ENCODE data around the gene ARHGEF26. TPM values are rescaled to one million over a fixed set of nuclear protein-coding genes. Genes with fewer than 3 reads are reported as not detected.

ARHGEF26 gene
- total and polyA plus RNA-seq, 12 donors: 0.74 to 2.3 (median 1.1) TPM

- ATAC-seq: no peak
- 71 to 85% methylated on average over 4 of the region's 4 CpGs for WGBS, 2 donors
- DNase-seq: no peak
Measured at GRCh38 chr3:154105218-154105975, 15.8 kb upstream of the ARHGEF26 start.

GRCh38 chr3:154111365-154111935, 9.7 kb upstream of the ARHGEF26 start:
- Histone ChIP-seq H3K9me3 (no peaks in the 10 kb centered on the region), H3K36me3 (no peaks in the 10 kb centered on the region), H3K4me3 (no peak overlapping the region), H3K4me1 (no peaks in the 10 kb centered on the region), H3K27ac (no peak overlapping the region), H3K27me3 (peaks cover 0 to 4% (median 0%) of the 10 kb centered on the region in 7 donors)
- no peak for DNase-seq
- WGBS, 2 donors: 73 to 81% methylated on average over 4 of the region's 4 CpGs
- no peak for ATAC-seq
- TF ChIP-seq CTCF (IDR thresholded peaks at IDR 0.05): no peak
- intact Hi-C loops (cut with DNase I): no loop called here

More at GRCh38 chr3:154105218-154105975, 15.8 kb upstream of the ARHGEF26 start:
- H3K9me3 ChIP-seq: no peaks in the 10 kb centered on the region
- intact Hi-C loops (cut with DNase I): no loop called here
- H3K36me3 ChIP-seq: no peaks in the 10 kb centered on the region
- no peak overlapping the region for H3K4me3 ChIP-seq
- H3K4me1 ChIP-seq: no peaks in the 10 kb centered on the region
- H3K27me3 ChIP-seq: peaks cover 0 to under 1% (median 0%) of the 10 kb centered on the region in 7 donors
- no peak for TF ChIP-seq CTCF (IDR thresholded peaks at IDR 0.05)
- no peak overlapping the region for H3K27ac ChIP-seq

- WGBS, 2 donors: 75 to 79% methylated on average over 3 of the region's 3 CpGs
- Histone ChIP-seq H3K27ac (no peak overlapping the region), H3K9me3 (no peaks in the 10 kb centered on the region), H3K36me3 (no peaks in the 10 kb centered on the region), H3K27me3 (peaks cover 0 to 4% (median 0%) of the 10 kb centered on the region in 7 donors), H3K4me1 (no peaks in the 10 kb centered on the region), H3K4me3 (no peak overlapping the region)
- no peak for DNase-seq
- no peak for ATAC-seq
- intact Hi-C loops (cut with DNase I): no loop called here
- no peak for TF ChIP-seq CTCF (IDR thresholded peaks at IDR 0.05)
Measured at GRCh38 chr3:154112146-154112852, 8.9 kb upstream of the ARHGEF26 start.

GRCh38 chr3:154113609-154114008, 7.6 kb upstream of the ARHGEF26 start:
- Histone ChIP-seq H3K27ac (no peak overlapping the region), H3K9me3 (no peaks in the 10 kb centered on the region), H3K27me3 (peaks cover 0 to 11% (median 4%) of the 10 kb centered on the region in 7 donors), H3K4me1 (no peaks in the 10 kb centered on the region), H3K36me3 (no peaks in the 10 kb centered on the region), H3K4me3 (no peak overlapping the region)
- intact Hi-C loops (cut with DNase I): no loop called here
- WGBS, 2 donors: 62 to 65% methylated on average over 5 of the region's 5 CpGs
- ATAC-seq (no peak), DNase-seq (no peak)
- TF ChIP-seq CTCF (IDR thresholded peaks at IDR 0.05): no peak
